Measurements from ENCODE around the gene RASGEF1C.
"Not testable (repeated sequence)": the region's sequence is repeated elsewhere in the genome, so short reads cannot be mapped to it uniquely, and the experiment has no call there.

RASGEF1C gene

GRCh38 chr5:180217797-180218196, 8.8 kb upstream of the RASGEF1C start:
- Histone ChIP-seq H2AFZ (ENCODE audit: low read depth, low read length) (no peak overlapping the region), H3K4me1 (ENCODE audit: insufficient read depth, low read length) (no peaks in the 10 kb centered on the region), H3K27me3 (ENCODE audit: insufficient read depth, low read length) (no peaks in the 10 kb centered on the region), H3K36me3 (ENCODE audit: insufficient read depth, low read length) (no peaks in the 10 kb centered on the region), H3K9me3 (ENCODE audit: low read length) (peaks cover 10% of the 10 kb centered on the region), H3K4me3 (ENCODE audit: low read length) (no peak overlapping the region)

- no peaks in the 10 kb centered on the region for H3K36me3 ChIP-seq (ENCODE audit: insufficient read depth, low read length)
- peaks cover 8% of the 10 kb centered on the region for H3K9me3 ChIP-seq (ENCODE audit: low read length)
- H2AFZ ChIP-seq (ENCODE audit: low read depth, low read length) = no peak overlapping the region
- no peak overlapping the region for H3K4me3 ChIP-seq (ENCODE audit: low read length)
- H3K4me1 ChIP-seq (ENCODE audit: insufficient read depth, low read length) = no peaks in the 10 kb centered on the region
- H3K27me3 ChIP-seq (ENCODE audit: insufficient read depth, low read length) = no peaks in the 10 kb centered on the region
Observed at GRCh38 chr5:180216646-180217171, 7.7 kb upstream of the RASGEF1C start.

- no peak overlapping the region for H3K4me3 ChIP-seq (ENCODE audit: low read length)
- H3K4me1 ChIP-seq (ENCODE audit: insufficient read depth, low read length) = no peaks in the 10 kb centered on the region
- no peaks in the 10 kb centered on the region for H3K27me3 ChIP-seq (ENCODE audit: insufficient read depth, low read length)
- no peak overlapping the region for H2AFZ ChIP-seq (ENCODE audit: low read depth, low read length)
- H3K9me3 ChIP-seq (ENCODE audit: low read length) = peaks cover 8% of the 10 kb centered on the region
- no peaks in the 10 kb centered on the region for H3K36me3 ChIP-seq (ENCODE audit: insufficient read depth, low read length)
Observed at GRCh38 chr5:180215783-180216630, 7.0 kb upstream of the RASGEF1C start.

DNA sequence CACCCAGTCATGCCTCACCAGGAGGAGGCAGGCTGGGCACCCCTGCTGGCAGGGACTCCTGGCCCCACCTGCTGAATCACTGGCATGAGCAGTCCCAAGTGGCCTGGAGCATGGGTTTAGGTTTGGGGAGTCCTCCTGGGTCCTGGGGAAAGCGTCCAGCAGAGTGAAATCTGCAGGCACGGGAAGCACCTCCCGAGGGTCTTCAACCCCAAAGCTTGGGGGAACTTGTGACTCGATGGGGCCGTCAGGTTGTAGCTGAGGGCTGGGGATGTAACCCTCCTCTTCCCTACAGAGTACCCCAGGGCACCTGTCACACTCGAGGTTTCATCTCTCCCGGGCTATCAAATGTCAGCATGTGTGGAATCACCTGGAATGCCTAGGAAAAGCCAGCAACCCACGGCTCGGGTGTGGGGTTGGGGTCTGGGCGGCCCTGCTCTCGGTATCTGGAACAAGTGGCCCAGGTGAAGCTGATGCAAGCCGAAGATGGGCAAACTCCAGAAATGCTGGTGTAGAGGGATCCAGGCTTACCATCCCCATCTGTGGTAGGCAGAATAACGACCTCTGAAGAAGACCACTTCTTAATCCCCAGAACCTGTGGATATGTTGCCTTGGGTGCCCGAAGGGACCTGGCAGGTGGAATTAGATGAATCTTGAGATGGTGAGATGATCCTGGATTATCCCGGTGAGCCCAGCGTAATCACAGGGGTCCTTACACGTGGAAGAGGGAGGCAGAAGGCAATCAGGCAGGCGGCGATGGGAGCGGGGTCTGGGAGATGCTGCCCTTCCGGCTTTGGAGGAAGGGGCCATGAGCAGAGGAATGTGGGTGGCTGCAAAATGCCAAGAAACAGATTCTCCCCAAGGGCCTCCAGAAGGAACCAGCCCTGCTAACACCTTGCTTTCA, 6.1 kb upstream of the RASGEF1C start:
- H3K9me3 ChIP-seq (ENCODE audit: low read length) = peaks cover 6% of the 10 kb centered on the region
- no peaks in the 10 kb centered on the region for H3K4me1 ChIP-seq (ENCODE audit: insufficient read depth, low read length)
- no peaks in the 10 kb centered on the region for H3K36me3 ChIP-seq (ENCODE audit: insufficient read depth, low read length)
- no peaks in the 10 kb centered on the region for H3K27me3 ChIP-seq (ENCODE audit: insufficient read depth, low read length)
- no peak overlapping the region for H2AFZ ChIP-seq (ENCODE audit: low read depth, low read length)
- no peak overlapping the region for H3K4me3 ChIP-seq (ENCODE audit: low read length)

GRCh38 chr5:180213657-180214207, 4.7 kb upstream of the RASGEF1C start:
- H3K9me3 ChIP-seq (ENCODE audit: low read length) = peaks cover 6% of the 10 kb centered on the region
- no peaks in the 10 kb centered on the region for H3K27me3 ChIP-seq (ENCODE audit: insufficient read depth, low read length)
- H2AFZ ChIP-seq (ENCODE audit: low read depth, low read length) = no peak overlapping the region
- H3K4me3 ChIP-seq (ENCODE audit: low read length) = no peak overlapping the region
- H3K4me1 ChIP-seq (ENCODE audit: insufficient read depth, low read length) = no peaks in the 10 kb centered on the region
- H3K36me3 ChIP-seq (ENCODE audit: insufficient read depth, low read length) = no peaks in the 10 kb centered on the region

DNA sequence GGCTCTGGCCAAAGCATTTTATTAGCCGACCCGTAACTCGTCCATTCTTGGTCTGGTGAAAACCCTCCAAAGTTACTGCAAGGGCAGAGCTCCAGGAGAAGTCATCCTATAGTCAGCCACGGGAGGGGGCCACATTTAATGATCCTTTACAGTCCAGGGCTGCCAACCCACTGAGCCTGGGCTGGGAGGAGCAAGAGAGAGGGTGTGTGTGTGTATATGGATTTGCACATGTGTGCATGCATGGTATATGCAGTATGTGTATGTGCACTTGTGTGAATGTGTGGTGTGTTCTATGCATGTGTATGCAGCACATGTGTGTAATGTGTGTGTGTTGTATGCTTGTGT, 4.2 kb upstream of the RASGEF1C start:
- Histone ChIP-seq H2AFZ (ENCODE audit: low read depth, low read length) (no peak overlapping the region), H3K4me1 (ENCODE audit: insufficient read depth, low read length) (peaks cover 3% of the 10 kb centered on the region), H3K36me3 (ENCODE audit: insufficient read depth, low read length) (no peaks in the 10 kb centered on the region), H3K27me3 (ENCODE audit: insufficient read depth, low read length) (no peaks in the 10 kb centered on the region), H3K9me3 (ENCODE audit: low read length) (peaks cover 6% of the 10 kb centered on the region), H3K4me3 (ENCODE audit: low read length) (no peak overlapping the region)

DNA sequence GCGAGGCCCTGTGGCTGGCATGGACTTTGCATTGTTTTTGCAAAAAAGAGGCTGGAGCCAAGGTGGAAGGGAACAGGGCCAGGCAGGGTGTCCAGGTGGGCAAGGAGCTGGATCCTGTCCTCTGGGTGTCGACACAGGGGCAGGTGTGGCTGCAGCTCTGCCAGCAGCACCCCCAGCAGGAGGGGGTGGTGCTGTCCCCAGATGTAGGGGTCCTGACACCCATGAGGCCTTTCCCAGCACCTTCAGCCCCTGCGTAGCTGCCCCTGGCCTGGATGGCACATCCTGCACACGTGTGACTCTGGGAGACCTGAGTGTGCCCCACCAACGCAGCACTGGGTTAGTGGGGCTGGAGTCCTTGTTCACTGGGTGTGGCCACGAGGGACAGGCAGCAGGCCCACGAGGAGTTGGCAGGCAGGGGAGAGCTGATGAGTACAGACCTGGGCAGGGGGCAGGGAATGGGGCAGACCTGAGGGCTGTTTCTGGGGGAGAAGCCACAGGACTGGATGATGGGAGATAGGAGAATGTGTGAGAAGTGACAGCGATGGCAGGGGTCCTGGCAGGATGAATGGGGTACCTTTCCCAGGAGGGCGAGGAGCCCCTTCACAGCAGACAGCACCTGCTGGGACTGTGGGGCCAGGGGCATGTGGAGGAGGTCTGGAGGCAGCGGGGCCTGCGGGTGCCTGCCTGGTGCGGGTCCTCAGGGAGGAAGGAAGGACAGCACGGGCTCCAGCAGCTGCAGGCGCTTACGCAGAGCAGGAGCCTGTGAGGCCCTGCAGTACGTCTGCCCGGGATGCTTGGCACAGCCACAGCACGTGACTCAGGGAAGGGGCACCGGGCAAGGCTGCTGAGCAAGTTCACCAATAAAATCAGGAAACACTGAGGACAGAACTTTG, 3.6 kb upstream of the RASGEF1C start:
- H3K27me3 ChIP-seq (ENCODE audit: insufficient read depth, low read length) = no peaks in the 10 kb centered on the region
- peaks cover 5% of the 10 kb centered on the region for H3K4me1 ChIP-seq (ENCODE audit: insufficient read depth, low read length)
- H3K9me3 ChIP-seq (ENCODE audit: low read length) = peaks cover 6% of the 10 kb centered on the region
- no peaks in the 10 kb centered on the region for H3K36me3 ChIP-seq (ENCODE audit: insufficient read depth, low read length)
- no peak overlapping the region for H3K4me3 ChIP-seq (ENCODE audit: low read length)
- H2AFZ ChIP-seq (ENCODE audit: low read depth, low read length) = no peak overlapping the region

- no peak overlapping the region for H2AFZ ChIP-seq (ENCODE audit: low read depth, low read length)
- peaks cover 6% of the 10 kb centered on the region for H3K9me3 ChIP-seq (ENCODE audit: low read length)
- H3K27me3 ChIP-seq (ENCODE audit: insufficient read depth, low read length) = no peaks in the 10 kb centered on the region
- no peak overlapping the region for H3K4me3 ChIP-seq (ENCODE audit: low read length)
- H3K4me1 ChIP-seq (ENCODE audit: insufficient read depth, low read length) = peaks cover 5% of the 10 kb centered on the region
- no peaks in the 10 kb centered on the region for H3K36me3 ChIP-seq (ENCODE audit: insufficient read depth, low read length)
Observed at GRCh38 chr5:180211761-180212035, 2.7 kb upstream of the RASGEF1C start.

- Histone ChIP-seq H3K4me1 (ENCODE audit: insufficient read depth, low read length) (peaks cover 5% of the 10 kb centered on the region), H3K4me3 (ENCODE audit: low read length) (no peak overlapping the region), H3K36me3 (ENCODE audit: insufficient read depth, low read length) (no peaks in the 10 kb centered on the region), H2AFZ (ENCODE audit: low read depth, low read length) (no peak overlapping the region), H3K27me3 (ENCODE audit: insufficient read depth, low read length) (no peaks in the 10 kb centered on the region), H3K9me3 (ENCODE audit: low read length) (peaks cover 5% of the 10 kb centered on the region)
Observed at GRCh38 chr5:180210961-180211760, 2.1 kb upstream of the RASGEF1C start.

- H3K36me3 ChIP-seq (ENCODE audit: insufficient read depth, low read length); H2AFZ ChIP-seq (ENCODE audit: low read depth, low read length); H3K4me1 ChIP-seq (ENCODE audit: insufficient read depth, low read length); H3K27me3 ChIP-seq (ENCODE audit: insufficient read depth, low read length); H3K4me3 ChIP-seq (ENCODE audit: low read length); H3K9me3 ChIP-seq (ENCODE audit: low read length): not testable (repeated sequence)
Observed at GRCh38 chr5:180210077-180210476, 1.1 kb upstream of the RASGEF1C start.

DNA sequence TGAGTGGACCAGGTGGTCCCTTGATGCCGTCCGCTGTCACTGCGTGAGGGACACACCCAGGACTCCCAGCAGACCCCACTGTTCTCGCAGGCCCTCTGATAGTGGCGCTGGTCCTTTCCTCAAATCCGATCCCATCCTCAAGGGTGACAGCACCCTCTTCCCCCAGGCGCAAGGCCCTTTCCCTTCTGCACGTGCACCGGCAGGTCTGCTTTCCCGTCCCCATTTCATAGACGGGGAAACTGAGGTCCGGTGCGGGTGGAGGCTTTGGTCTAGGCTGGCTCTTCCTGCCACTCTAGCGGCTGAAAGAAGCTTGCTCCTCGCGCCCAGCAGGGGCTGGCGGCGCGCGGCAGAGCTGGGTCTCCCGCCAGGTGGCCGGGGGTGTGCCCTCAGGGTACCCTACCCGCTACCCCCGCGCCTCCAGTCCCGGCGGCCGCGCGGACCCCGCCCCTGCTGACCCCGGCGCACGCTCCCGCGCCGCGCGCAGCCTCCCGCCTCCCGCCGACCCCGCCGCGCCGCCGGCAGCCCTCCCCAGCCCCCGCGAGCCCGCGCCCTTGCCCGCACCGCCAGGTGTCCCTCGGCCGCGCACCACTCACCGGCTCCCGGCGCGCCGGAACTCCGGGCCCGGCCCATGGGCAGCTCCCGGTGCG, 453 bp downstream of the RASGEF1C start:
- no peaks in the 10 kb centered on the region for H3K36me3 ChIP-seq (ENCODE audit: insufficient read depth, low read length)
- peak overlapping the region; percentile 38 for H3K4me3 ChIP-seq (ENCODE audit: low read length)
- peaks cover 5% of the 10 kb centered on the region for H3K4me1 ChIP-seq (ENCODE audit: insufficient read depth, low read length)
- H3K27me3 ChIP-seq (ENCODE audit: insufficient read depth, low read length) = no peaks in the 10 kb centered on the region
- H2AFZ ChIP-seq (ENCODE audit: low read depth, low read length) = no peak overlapping the region
- H3K9me3 ChIP-seq (ENCODE audit: low read length) = no peaks in the 10 kb centered on the region
